Activated T-helper 1 cell treated with anti-CD3 and anti-CD28 coated beads, Interleukin-2, amount 50 U/mL, for 16 hours (primary cell): ENCODE measurements around the gene HSPG2.
"Not testable (repeated sequence)": the region's sequence is repeated elsewhere in the genome, so short reads cannot be mapped to it uniquely, and the experiment has no call there.

Experiments used
- DNase-seq, 2 donors: peaks; one replicate each; pipeline ENCODE4 v3.0.0-alpha.2; 2020; ENCODE audit warnings: low read depth in 1 of 2, low spot score in 1 of 2

The HSPG2 gene

GRCh38 chr1:21935393-21935804, 1.7 kb downstream of the HSPG2 start:
- no peak for DNase-seq

DNA sequence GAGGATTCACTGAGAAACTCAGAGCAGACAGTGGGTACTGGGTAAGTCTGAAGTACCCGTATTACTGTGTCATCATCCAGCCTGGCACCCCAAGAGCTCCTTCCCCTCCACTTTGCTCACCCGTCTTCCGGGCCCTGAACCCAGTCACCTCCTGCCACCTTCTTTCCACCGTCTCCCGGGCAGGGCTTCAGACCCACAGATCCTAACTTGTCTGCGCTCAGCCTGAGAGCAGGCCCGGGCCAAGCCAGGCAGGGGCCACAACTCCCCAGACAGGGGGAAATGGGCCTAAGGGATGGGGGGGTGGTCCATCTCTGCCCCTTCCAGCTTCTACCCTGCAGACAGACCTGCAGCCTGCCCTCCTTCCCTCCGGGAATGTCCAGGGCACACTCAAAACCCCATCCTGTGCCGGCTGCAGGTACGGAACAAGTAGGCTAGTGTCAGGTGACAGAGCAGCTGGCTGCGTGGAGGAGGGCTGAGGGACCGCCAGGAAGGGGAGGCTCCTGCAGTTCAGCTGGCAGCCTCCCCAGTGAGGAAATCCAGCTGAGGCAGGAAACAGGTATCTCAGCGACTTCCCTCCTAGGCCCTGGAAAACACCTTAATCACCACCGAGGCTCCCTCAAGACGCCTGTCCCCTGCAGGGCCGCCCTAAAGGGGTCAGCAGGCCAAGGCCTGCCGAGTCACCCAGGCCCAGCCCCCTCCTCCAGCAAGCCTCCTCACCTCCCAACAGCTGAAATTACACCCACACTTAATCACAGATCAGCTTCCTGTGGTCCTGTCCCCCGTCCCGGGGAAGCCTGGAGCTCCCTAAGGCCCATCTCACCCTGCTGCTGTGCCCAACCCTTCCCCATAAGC, 3.5 kb downstream of the HSPG2 start:
- no peak for DNase-seq

DNA sequence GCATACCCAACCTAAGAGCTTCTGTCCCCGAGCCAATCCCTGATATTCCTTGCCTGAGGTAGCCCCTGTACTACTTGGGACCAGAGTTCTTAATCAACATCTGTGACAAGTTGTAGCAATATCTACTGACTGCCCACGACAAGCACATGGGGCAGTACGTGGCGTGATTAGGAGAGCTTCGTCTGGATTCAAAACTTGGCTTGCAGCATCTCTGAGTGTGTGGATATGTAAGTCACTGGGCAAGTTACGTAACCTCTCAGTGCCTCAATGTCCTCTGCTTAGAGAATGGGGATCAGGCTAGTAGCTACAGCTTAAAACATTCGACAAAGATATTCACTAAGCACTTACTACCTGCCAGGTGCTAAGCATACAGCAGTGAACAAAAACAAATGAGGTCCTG, 5.0 kb downstream of the HSPG2 start:
- DNase-seq = no peak

GRCh38 chr1:21931171-21932093, 5.7 kb downstream of the HSPG2 start:
- no peak for DNase-seq

DNA sequence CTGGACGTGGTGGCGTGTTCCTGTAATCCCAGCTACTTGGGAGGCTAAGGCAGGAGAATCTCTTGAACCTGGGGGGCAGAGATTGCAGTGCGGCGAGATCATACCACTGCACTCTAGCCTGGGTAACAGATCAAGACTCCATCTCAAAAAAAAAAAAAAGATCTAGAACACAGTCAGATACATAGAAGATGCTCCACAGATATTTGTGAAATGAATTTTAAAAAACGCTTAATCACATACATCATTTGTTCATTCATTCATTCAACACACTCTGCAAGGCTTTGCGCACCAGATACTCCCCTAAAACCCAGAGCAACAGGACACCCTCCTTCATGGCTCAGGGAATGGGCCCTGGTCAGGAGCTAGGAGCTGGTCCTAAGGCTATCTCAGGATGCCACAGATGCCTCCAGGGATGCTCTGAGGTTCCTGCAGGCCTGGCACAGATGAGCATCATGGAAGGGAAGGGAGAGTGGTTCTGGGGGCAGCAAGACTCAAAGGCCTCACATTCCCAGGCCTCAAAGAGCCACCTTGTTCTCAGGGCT, 6.4 kb downstream of the HSPG2 start:
- no peak for DNase-seq

- DNase-seq = no peak
These were observed 7.0 kb downstream of the HSPG2 start for GRCh38 chr1:21930080-21930571.

GRCh38 chr1:21927533-21928237, 9.4 kb downstream of the HSPG2 start:
- no peak for DNase-seq

DNA sequence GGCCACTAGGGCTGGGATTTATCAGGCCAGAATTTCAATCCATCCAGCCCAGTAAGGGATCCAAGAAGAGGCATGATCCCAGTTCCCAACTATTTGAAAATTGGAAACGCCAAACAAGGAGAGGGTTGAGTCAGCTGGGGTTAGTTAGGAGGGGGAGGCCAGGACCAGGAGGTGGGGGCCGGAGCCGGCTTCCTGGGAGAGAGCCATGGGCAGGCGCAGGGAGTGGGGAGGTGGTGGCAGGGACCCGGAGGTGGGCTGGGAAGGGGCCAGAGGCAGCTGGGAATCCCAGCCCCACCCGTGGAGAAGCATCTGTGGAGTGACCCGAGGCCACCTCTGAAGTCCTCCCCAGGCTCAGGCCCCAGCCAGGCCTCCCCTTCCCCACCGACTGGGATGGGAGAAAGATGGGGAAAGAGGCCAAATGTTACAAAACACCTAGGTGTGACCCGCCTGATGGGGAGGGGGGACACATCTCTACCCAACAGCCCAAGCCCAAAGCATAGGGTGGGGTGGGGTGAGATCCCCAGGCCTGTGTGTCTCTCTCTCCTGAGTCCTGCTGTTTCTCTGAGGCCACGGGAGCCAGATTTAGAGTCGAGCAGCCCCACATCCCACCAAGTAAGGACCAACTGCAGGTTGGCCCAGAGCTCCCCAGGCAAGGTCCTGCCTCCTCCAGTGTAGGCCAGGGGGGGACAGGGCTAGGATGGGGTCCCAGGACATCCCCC, 10.1 kb downstream of the HSPG2 start:
- DNase-seq = no peak

GRCh38 chr1:21926065-21926464, 11.0 kb downstream of the HSPG2 start:
- no peak for DNase-seq

DNA sequence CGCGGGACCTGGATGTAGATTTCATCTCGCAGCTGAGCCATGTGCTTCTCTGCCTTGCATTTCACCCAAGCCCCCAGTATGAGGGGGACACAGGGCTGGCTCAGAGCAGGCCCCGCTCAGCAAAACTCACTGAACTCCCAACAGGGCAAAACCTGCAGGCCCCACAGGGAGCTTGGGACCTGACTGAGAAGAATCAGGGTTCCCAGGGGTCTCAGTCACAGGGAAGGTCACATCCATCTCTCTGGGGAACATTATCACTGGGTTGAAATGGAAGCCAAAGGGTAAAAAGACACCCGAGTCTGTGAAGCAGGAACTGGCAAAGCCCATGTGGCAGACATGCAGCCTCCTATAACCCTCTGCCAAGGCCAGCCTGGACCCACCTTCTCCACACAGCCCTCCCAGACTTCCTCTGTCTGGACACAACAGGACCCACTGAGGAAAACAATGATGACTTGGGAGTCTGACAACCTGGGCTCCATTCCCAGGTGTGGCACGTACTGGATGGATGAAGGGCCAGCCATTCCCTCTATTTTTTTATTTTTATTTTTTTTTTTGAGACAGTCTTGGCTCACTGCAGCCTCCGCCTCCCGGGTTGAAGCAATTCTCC, 11.7 kb downstream of the HSPG2 start:
- no peak for DNase-seq

DNA sequence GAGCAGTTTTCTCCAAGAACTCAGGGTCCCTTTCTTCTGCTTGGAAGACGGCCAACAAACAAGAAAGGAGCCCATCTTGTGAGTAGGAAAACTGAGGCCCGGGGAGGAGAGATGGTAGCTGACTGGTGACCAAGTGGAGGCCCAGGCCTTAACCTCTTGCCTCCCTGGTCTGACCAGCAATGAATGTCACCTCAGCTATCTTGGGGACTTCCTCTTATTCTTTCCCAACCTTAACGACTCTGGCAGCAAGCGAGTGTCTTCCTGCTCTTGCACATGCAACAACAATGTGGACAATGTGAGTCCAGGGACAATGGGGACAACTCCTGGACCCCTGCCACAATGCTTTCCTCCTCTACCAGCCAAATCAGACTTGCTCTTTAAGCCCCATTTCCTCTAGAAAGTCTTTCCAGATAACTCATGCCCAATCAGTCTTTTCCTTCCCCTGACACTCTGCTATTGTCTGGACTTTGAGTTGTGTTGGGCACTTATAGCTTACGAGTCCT, 12.6 kb downstream of the HSPG2 start:
- DNase-seq = no peak

- DNase-seq = no peak
These were observed 14.8 kb downstream of the HSPG2 start for GRCh38 chr1:21922090-21923013.

- no peak for DNase-seq
These were observed 15.8 kb downstream of the HSPG2 start for GRCh38 chr1:21921100-21921875.

DNA sequence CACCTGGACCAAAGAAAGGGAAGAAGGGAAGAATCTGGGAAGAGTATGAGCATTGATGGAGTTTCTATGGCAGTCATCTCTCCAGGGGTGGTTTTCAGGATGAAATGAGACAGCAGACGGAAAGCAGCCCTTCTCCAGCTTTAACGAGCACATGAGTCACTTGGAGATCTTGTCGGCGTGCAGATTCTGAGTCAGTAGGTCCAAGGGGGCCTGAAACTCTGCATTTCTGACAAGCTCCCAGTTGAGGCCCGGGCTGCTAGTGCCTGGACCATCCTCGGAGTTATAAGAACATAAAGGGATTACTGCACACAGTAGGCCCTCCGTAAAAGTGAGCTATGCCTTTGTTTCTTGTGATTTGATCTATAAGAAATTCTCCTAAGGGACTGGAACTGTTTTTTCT, 17.6 kb downstream of the HSPG2 start:
- no peak for DNase-seq

DNA sequence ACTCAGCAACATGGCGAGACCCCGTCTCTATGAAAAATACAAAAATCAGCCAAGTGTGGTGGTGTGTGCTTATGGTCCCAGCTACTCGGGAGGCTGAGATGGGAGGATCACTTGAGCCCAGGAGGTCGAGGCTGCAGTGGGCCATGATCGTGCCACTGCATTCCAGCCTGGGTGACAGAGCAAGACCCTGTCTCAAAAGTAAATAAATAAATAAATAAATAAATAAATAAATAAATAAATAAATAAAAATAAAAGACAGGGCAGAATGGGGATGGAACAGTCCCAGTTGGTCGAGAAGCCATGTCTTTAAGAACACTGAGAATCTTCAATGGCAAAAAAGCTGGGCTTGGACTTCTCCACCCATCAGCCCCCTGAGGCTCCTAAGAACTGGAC, 19.9 kb downstream of the HSPG2 start:
- DNase-seq = not testable (repeated sequence)

DNA sequence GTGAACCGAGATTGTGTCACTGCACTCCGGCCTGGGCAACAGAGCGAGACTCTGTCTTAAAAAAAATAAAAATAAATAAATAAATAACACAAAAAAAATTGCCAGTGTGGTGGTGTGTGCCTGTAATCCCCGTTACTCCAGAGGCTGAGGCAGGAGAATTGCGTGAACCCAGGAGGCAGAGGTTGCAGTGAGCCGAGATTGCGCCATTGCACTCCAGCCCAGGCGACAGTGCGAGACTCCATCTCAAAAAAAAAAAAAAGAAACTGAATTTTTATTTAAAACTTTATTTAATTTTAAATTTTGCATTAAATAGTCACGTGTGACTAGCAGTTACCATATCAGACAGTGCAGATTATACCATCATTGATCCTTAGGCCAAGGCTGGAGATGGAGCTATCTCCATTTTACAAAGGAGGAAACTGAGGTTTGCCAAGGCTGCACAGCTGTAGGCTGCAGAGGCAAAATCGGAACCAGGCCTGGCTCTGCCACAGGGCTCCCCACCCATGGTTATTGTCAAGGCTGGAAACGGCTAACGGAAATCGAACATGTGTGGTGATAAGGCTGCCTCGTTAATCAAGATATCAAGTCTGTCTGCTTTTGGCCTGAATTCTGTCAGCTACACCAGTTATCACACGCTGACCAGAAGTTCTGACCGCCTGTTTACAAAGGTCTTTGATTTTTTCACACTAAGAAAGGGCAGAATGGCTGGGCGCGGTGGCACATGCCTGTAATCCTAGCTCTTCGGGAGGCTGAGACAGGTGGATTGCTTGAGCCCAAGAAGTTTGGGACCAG, 20.5 kb downstream of the HSPG2 start:
- no peak for DNase-seq
